Stimulated activated memory B cell treated with anti-CD40 and anti-IgM and Interleukin-4, amounts not matched to agents 10 μg/mL and 1 μg/mL and 100 μg/mL, for 72 hours (primary cell): Measurements from ENCODE around the gene FOXN3.

Source experiments
- ATAC-seq: fragments of 150-1000 bp; cut with Tn5 transposase; 2 replicates; pipeline ENCODE4 v1.10.0; 2021
- H3K27ac Mint-ChIP-seq: one replicate; pipeline ENCODE4 v1.8.0; 2022; ENCODE audit warnings: mild to moderate bottlenecking, mixed read lengths
- H3K27me3 Mint-ChIP-seq: one replicate; pipeline ENCODE4 v1.8.0; 2022; ENCODE audit warnings: mixed read lengths
- H3K36me3 Mint-ChIP-seq: one replicate; pipeline ENCODE4 v1.8.0; 2022; ENCODE audit warnings: mixed read lengths
- H3K4me1 Mint-ChIP-seq: one replicate; pipeline ENCODE4 v1.8.0; 2022; ENCODE audit warnings: mixed read lengths
- H3K4me3 Mint-ChIP-seq: one replicate; pipeline ENCODE4 v1.8.0; 2022; ENCODE audit warnings: mild to moderate bottlenecking, moderate library complexity, mixed read lengths
- H3K9me3 Mint-ChIP-seq: one replicate; pipeline ENCODE4 v1.8.0; 2022; ENCODE audit warnings: mixed read lengths

FOXN3 gene

GRCh38 chr14:89417091-89417464 lies at the start of gene FOXN3:
Gene FOXN3 (minus strand): TSS chr14:89417233. CDS start chr14:89412476, 4,757 bp downstream.
- no peaks in the 10 kb centered on the region for H3K9me3 Mint-ChIP-seq
- peak within 1 kb of the TSS; percentile 97 for H3K27ac Mint-ChIP-seq
- H3K4me1 Mint-ChIP-seq, result peaks cover 57% of the 10 kb centered on the region
- H3K36me3 Mint-ChIP-seq, result peaks cover 36% of the 10 kb centered on the region
- H3K4me3 Mint-ChIP-seq, result peak within 1 kb of the TSS; percentile 93
- ATAC-seq, result peak; percentile 82
- H3K27me3 Mint-ChIP-seq, result no peaks in the 10 kb centered on the region

DNA sequence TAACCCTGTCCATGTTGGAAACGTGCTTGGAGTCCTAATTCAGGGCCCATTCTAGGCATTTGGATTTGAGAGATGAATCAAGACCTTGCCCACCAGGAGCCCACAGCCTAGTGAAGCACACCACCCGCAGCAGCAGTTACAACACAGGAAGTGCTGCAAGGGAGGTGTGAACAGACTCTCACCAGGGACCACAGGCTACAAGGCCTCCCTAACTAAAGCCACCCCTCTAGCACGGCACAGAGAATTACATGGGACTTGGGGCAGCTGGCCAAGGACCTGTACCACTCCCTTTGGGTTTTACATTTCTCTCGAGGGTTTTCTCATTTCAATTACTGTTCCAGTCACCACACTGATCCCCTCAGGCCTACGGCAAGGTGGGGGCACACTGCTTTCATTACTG lies 49.5 kb upstream of the FOXN3 start:
- peaks cover 21% of the 10 kb centered on the region for H3K36me3 Mint-ChIP-seq
- no peak overlapping the region for H3K4me3 Mint-ChIP-seq
- H3K27ac Mint-ChIP-seq, result peak overlapping the region; percentile 12
- no peaks in the 10 kb centered on the region for H3K27me3 Mint-ChIP-seq
- no peaks in the 10 kb centered on the region for H3K9me3 Mint-ChIP-seq
- H3K4me1 Mint-ChIP-seq, result peaks cover 39% of the 10 kb centered on the region
- ATAC-seq, result no peak

DNA sequence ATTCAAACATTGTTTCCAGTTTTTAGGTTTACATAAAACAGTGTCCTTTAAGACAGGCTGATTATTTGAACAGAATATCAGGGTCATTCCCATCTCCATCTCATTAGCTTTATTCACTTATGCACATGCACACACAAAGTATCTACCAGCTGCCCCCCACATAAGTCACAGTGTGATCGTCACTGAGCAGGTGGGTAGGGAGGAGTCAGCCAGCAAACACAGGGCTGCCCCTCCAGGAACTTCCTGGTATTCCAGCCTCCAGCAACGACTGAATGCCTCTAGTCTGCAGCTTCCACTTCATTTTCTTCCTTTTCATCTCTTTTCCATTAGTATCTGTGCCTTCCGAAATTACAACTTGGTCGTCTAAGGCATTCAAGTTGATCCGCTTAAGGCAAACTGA lies 48.8 kb upstream of the FOXN3 start:
- H3K27ac Mint-ChIP-seq, result peak overlapping the region; percentile 12
- peaks cover 44% of the 10 kb centered on the region for H3K4me1 Mint-ChIP-seq
- no peak for ATAC-seq
- H3K36me3 Mint-ChIP-seq, result peaks cover 20% of the 10 kb centered on the region
- H3K27me3 Mint-ChIP-seq, result no peaks in the 10 kb centered on the region
- no peaks in the 10 kb centered on the region for H3K9me3 Mint-ChIP-seq
- H3K4me3 Mint-ChIP-seq, result no peak overlapping the region

DNA sequence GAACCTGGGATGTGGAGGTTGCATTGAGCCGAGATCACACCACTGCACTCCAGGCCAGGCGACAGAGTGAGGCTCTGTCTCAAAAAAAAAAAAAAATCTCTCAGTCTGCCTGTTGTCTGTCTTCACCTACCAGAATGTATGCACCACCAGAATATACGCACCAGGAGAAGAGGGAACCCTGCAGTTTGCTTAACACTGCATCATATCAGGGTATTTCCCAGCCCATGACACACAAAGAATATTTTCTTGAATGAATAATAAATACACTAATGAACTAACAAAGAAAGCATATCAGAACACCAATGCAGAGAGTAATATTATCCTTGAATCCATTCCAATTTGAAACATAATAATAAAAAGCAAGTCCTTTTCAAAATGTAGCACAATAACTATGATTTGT lies 44.2 kb upstream of the FOXN3 start:
- H3K4me3 Mint-ChIP-seq, result no peak overlapping the region
- no peaks in the 10 kb centered on the region for H3K27me3 Mint-ChIP-seq
- no peaks in the 10 kb centered on the region for H3K9me3 Mint-ChIP-seq
- H3K36me3 Mint-ChIP-seq, result peaks cover 20% of the 10 kb centered on the region
- H3K4me1 Mint-ChIP-seq, result peaks cover 43% of the 10 kb centered on the region
- no peak for ATAC-seq
- peak overlapping the region; percentile 83 for H3K27ac Mint-ChIP-seq

GRCh38 chr14:89458713-89459420 lies 41.8 kb upstream of the FOXN3 start:
- H3K27me3 Mint-ChIP-seq, result no peaks in the 10 kb centered on the region
- H3K4me3 Mint-ChIP-seq, result no peak overlapping the region
- H3K27ac Mint-ChIP-seq, result peak overlapping the region; percentile 64
- no peaks in the 10 kb centered on the region for H3K9me3 Mint-ChIP-seq
- ATAC-seq, result no peak
- H3K4me1 Mint-ChIP-seq, result peaks cover 39% of the 10 kb centered on the region
- H3K36me3 Mint-ChIP-seq, result peaks cover 5% of the 10 kb centered on the region

DNA sequence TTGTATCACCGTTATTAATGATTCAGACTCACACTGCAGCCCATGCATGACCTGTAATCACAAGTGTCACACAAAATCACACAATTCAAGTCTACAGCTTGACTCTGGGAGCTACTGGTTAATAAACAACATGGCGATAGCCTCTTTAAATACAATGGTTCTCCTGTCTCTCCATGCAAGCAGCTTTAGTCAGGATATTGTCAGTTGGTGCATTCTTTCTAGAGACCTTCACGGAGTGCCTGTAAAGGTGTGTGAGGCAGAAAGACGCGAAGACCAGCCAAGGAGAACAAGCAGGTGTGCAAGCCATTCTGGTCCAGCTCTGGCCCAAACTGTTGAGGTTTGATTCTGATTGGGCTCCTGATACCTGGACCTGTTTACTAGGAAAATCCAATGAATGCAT lies 40.0 kb upstream of the FOXN3 start:
- no peak overlapping the region for H3K4me3 Mint-ChIP-seq
- peaks cover 5% of the 10 kb centered on the region for H3K36me3 Mint-ChIP-seq
- H3K4me1 Mint-ChIP-seq, result peaks cover 26% of the 10 kb centered on the region
- no peaks in the 10 kb centered on the region for H3K27me3 Mint-ChIP-seq
- no peaks in the 10 kb centered on the region for H3K9me3 Mint-ChIP-seq
- no peak for ATAC-seq
- no peak overlapping the region for H3K27ac Mint-ChIP-seq

DNA sequence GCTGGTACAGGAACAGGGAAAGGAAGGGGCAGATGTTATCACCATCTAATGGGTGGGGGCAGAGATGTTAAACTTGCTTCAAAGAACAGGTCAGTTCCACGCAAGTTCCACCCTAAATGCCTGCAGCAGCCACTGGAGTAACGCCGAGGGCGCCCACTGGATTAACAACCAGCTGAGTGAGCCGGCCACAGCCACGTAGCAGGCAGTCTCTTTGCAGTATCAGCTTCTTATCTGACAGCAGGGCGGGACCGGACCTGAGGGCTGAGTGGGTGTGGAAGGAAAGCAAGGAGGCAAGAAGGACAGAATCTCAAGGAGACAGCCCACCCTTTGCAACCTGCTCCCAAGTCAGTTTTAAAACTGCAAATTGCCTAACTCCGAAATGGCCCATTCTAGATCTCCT lies 38.4 kb upstream of the FOXN3 start:
- Mint-ChIP-seq H3K27me3 (no peaks in the 10 kb centered on the region), H3K4me1 (peaks cover 21% of the 10 kb centered on the region), H3K4me3 (no peak overlapping the region), H3K36me3 (peaks cover 5% of the 10 kb centered on the region), H3K27ac (no peak overlapping the region), H3K9me3 (no peaks in the 10 kb centered on the region)
- ATAC-seq, result no peak

GRCh38 chr14:89454996-89455395 lies 38.0 kb upstream of the FOXN3 start:
- H3K4me3 Mint-ChIP-seq, result no peak overlapping the region
- no peak overlapping the region for H3K27ac Mint-ChIP-seq
- H3K9me3 Mint-ChIP-seq, result no peaks in the 10 kb centered on the region
- no peak for ATAC-seq
- H3K4me1 Mint-ChIP-seq, result peaks cover 24% of the 10 kb centered on the region
- H3K36me3 Mint-ChIP-seq, result peaks cover 5% of the 10 kb centered on the region
- H3K27me3 Mint-ChIP-seq, result no peaks in the 10 kb centered on the region

- no peak overlapping the region for H3K4me3 Mint-ChIP-seq
- H3K36me3 Mint-ChIP-seq, result no peaks in the 10 kb centered on the region
- H3K9me3 Mint-ChIP-seq, result no peaks in the 10 kb centered on the region
- no peak for ATAC-seq
- peaks cover 36% of the 10 kb centered on the region for H3K4me1 Mint-ChIP-seq
- no peak overlapping the region for H3K27ac Mint-ChIP-seq
- no peaks in the 10 kb centered on the region for H3K27me3 Mint-ChIP-seq
These were observed 35.2 kb upstream of the FOXN3 start for GRCh38 chr14:89452281-89452680.

- peak overlapping the region; percentile 9 for H3K27ac Mint-ChIP-seq
- no peaks in the 10 kb centered on the region for H3K36me3 Mint-ChIP-seq
- H3K4me3 Mint-ChIP-seq, result no peak overlapping the region
- H3K4me1 Mint-ChIP-seq, result peaks cover 45% of the 10 kb centered on the region
- no peaks in the 10 kb centered on the region for H3K27me3 Mint-ChIP-seq
- ATAC-seq, result no peak
- H3K9me3 Mint-ChIP-seq, result no peaks in the 10 kb centered on the region
These were observed 34.2 kb upstream of the FOXN3 start for GRCh38 chr14:89451229-89451628.

- Mint-ChIP-seq H3K27ac (peak overlapping the region; percentile 77), H3K4me3 (peak overlapping the region; percentile 27), H3K4me1 (peaks cover 78% of the 10 kb centered on the region), H3K27me3 (no peaks in the 10 kb centered on the region), H3K9me3 (no peaks in the 10 kb centered on the region), H3K36me3 (no peaks in the 10 kb centered on the region)
- ATAC-seq, result peak; percentile 70
These were observed 30.3 kb upstream of the FOXN3 start for GRCh38 chr14:89447182-89447944.

DNA sequence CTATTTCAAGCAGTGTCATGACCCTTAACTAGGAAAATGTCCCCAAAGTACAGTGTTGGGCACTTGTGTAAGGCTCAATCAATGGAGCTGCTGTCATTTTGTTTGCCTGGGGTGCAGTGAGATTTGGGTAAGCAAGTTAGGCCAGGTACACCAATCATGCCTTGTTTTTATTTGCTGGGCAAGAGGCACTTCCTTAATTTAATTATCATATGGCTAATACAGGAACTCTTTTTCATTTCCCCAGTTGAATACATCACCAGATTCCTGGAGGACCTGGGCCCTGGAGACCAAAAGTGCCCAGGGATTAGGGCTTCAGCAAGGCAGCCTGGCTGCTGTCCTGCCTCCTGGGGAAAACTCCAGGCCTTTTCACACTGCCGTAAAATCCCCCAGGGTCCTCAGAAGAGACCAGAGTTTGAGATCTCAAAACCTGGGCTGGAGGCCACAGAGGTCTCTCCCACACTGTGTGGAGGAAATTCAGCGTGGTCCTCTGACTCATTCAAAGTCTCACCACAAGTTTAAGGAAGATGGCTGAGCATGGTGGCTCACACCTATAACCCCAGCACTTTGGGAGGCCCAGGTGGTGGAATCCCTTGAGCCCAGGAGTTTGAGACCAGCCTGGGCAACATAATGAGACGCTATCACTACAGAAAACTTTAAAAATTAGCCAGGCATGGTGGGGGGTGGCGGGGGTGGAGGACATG lies 28.4 kb upstream of the FOXN3 start:
- H3K36me3 Mint-ChIP-seq, result no peaks in the 10 kb centered on the region
- H3K27me3 Mint-ChIP-seq, result no peaks in the 10 kb centered on the region
- ATAC-seq, result peak; percentile 70
- H3K27ac Mint-ChIP-seq, result peak overlapping the region; percentile 90
- peak overlapping the region; percentile 21 for H3K4me3 Mint-ChIP-seq
- H3K9me3 Mint-ChIP-seq, result no peaks in the 10 kb centered on the region
- peaks cover 86% of the 10 kb centered on the region for H3K4me1 Mint-ChIP-seq

- H3K4me3 Mint-ChIP-seq, result no peak overlapping the region
- peaks cover 86% of the 10 kb centered on the region for H3K4me1 Mint-ChIP-seq
- no peaks in the 10 kb centered on the region for H3K27me3 Mint-ChIP-seq
- H3K27ac Mint-ChIP-seq, result peak overlapping the region; percentile 90
- H3K36me3 Mint-ChIP-seq, result no peaks in the 10 kb centered on the region
- H3K9me3 Mint-ChIP-seq, result no peaks in the 10 kb centered on the region
- ATAC-seq, result no peak
These were observed 27.6 kb upstream of the FOXN3 start for GRCh38 chr14:89444516-89445125.

DNA sequence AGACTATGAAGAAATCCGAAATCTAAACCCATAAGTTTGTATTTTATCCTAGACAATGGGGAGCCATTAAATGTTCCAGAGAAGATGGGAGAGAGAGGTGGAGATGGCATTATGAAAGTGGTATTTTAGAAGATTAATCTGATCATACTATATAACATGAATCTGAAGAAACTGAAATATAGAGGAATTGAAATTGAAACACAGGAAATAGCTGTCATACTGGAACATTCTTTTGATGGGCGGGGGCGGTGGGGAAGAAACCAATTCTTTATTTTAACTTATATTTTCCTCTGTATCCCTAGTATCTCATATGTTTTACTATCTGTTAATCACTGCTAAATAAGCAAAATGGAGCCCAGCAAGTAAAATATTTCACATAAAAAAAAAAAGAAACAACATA lies 27.0 kb upstream of the FOXN3 start:
- Mint-ChIP-seq H3K9me3 (no peaks in the 10 kb centered on the region), H3K36me3 (no peaks in the 10 kb centered on the region), H3K27ac (peak overlapping the region; percentile 90), H3K4me3 (peak overlapping the region; percentile 61), H3K27me3 (no peaks in the 10 kb centered on the region), H3K4me1 (peaks cover 80% of the 10 kb centered on the region)
- peak; percentile 59 for ATAC-seq

DNA sequence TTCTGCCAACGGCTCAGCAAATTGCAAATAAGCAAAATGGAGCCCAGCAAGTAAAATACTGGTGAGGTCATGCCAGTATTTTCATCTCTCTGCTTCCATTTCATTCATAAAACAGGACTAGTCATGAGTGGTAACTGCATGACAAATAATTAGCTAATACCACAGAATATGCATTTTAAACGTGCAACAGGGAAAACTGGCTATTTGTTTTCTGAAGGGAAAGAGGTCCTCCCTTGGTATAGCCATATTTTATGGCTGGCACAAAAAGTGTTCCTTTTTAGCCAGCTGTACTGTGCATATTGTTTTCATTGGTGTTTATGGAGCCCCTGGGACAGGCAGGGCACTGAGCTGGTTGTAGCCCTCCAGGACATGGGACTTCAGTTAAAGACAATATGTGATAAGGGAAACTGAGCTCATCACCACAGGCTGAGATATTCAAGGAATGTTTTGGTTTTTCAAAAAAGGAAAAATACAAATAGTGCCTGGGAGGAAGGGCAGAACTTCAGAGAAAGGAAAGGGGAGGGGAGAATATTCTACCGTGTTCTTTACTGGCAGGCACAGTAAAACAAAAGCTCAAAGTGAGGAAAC lies 26.1 kb upstream of the FOXN3 start:
- Mint-ChIP-seq H3K27me3 (no peaks in the 10 kb centered on the region), H3K36me3 (no peaks in the 10 kb centered on the region), H3K4me1 (peaks cover 71% of the 10 kb centered on the region), H3K9me3 (no peaks in the 10 kb centered on the region), H3K4me3 (peak overlapping the region; percentile 58), H3K27ac (peak overlapping the region; percentile 90)
- ATAC-seq, result no peak
